KBM-7 (cell line): ENCODE measurements around the gene ZFAND6.
"Not testable (repeated sequence)": the region's sequence is repeated elsewhere in the genome, so short reads cannot be mapped to it uniquely, and the experiment has no call there.

Source experiments
- DNase-seq: peaks from one replicate; pipeline ENCODE4 v3.0.0-alpha.2; 2015
- in situ Hi-C: fragments of 300-500 bp; cut with MboI; formaldehyde crosslinking; loops from 2 replicates; pipeline ENCODE4 v1.14.3; 2020; ENCODE audit warnings: low sequenced_read_pairs, low pct_unique_long_range_greater_than_20kb, mixed read lengths

The ZFAND6 gene

DNA sequence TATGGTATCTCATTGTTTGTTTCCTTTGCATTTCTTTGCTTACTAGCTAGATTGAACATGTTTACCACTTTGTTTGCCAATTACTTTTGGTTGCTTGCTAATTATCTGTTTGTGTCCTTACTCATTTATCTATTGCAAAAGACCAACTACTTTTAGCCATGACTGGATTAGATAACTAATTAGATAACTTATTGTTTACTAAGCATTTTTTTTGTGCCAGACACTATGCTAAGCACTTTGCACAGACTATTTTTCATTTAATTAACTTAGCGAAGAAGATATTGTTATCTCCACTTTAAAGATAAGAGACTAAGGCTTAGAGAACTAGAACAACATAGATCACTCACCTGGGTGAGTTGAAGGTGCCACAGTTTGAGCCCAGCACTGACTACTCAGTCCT lies 16.9 kb upstream of the ZFAND6 start:
- DNase-seq = no peak
- in situ Hi-C loops = no loop called here

DNA sequence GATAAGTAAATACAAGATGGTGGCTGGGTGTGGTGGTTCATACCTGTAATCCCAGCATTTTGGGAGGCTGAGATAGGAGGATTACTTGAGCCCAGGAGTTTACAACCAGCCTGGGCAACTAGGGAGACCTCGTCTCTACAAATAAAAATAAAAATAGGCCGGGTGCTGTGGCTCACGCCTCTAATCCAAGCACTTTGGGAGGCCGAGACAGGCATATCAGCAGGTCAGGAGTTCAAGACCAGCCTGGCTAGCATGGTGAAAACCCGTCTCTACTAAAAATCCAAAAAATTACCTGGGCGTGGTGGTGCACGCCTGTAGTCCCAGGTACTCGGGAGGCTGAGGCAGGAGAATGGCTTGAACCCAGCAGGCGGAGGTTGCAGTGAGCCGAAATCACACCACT lies 14.3 kb upstream of the ZFAND6 start:
- in situ Hi-C loops, DNase-seq: not testable (repeated sequence)

DNA sequence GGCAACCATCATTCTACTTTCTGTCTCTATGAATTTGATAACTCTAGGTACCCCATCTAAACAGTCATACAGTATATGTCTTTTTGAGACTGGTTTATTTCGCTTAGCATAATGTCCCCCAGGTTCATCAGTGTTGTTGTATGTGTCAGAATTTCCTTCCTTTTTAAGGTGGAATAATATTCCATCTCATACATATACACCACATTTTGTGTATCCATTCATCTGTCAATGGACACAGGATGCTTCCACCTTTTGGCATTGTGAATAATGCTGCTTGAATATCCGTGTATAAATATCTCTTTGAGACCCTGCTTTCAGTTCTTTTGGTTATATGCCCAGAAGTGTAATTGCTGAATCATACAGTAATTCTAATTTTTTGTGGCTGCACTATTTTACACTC lies 10.4 kb upstream of the ZFAND6 start:
- in situ Hi-C loops = no loop called here
- DNase-seq = no peak

DNA sequence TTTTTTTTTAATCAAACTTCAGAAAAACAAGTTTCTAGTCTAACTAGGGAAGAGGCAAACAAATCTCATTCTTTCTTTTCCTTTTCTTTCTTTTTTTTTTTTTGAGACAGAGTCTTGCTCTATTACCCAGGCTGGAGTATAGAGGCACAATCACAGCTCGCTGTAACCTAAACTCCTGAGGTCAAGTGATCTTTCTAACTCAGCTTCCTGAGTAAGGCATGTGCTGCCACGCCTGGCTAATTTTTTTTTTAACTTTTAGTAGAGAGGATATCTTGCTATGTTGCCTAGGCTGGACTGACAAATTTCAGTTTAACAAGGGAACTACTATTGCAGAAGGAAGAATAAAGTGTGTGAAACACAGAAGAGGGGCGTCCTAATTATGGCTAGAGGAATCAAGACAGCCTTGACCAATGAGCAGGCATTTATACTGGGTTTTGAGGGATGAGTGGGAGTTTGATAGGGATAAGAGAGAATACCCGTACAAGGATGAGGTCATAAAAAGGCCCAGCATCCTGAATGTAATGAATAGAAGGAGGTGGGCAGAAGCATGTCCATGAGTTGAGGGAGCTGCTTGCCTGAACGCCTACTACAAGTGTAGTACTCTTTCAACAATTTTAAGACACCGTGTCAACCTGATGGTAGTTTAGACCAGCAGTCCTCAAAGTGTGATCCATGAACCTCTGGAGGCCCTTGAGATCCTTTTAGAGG lies 6.7 kb upstream of the ZFAND6 start:
- peak; percentile 38 for DNase-seq
- in situ Hi-C loops = no loop called here

DNA sequence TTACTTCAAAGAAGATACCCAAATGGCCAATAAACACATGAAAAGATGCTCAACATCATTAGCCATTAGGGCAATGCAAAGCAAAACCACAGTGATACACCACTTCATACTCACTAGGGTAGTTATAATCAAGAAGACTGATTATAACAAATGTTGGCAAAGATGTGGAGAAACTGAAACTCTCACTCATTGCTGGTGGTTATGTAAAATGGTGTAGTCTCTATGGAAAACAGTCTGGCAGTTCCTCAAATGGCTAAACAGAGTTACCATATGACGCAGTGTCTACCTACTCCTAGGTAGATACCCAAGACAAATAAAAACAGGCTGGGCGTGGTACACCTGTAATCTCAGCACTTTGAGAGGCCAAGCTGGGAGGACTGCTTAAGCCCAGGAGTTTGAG lies 3.5 kb upstream of the ZFAND6 start:
- no peak for DNase-seq

DNA sequence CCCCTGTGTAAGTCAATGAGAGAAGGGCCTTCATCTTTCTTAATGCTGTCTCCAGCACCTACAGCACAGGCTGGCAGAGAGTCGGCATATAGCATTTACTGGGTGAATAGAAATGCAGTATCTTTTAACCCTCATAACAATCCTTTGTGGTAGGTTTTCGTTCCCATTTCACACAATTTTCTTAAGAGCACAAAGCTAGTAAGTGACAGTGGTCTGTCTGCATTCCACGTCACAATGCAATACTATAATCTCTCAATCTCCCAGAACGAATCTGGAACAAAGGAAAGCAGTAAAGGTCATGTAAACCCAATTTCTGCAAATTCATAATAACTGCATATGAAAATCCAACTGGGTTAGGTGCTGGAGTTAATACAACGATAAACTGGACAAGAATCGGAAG lies 1.4 kb upstream of the ZFAND6 start:
- in situ Hi-C loops = no loop called here
- DNase-seq = no peak

More for the DNA sequence above, 3.5 kb upstream of the ZFAND6 start:
- in situ Hi-C loops = no loop called here

DNA sequence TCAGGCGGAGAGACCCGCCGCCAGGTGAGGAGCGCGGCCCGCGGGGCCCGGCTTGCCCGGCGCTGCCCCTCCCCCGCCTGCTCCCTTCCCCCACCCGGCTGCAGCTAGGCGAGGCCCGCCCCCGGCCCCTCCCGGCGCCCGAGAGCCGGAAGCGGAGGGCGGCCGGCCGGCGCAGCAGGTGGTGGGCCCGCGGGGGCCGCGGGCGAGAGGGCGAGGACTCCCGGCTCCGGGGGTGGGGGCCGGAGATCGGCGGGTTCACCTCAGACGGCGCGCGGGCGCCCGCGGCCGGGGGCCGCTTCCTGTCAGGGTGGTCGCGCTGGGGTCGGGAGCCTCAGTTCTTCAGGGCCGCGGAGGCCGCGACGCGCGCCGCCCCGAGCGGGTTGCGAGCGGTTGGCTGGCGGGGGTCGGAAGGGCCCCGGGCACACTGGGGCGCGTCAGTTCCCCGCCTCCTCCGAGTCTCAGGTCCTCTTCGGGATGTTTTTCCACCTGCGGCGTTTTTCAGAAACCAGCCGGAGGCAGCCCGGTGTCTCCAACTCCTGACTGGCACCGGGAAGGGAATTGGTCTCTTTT lies 395 bp downstream of the ZFAND6 start:
- DNase-seq = peak; percentile 85

DNA sequence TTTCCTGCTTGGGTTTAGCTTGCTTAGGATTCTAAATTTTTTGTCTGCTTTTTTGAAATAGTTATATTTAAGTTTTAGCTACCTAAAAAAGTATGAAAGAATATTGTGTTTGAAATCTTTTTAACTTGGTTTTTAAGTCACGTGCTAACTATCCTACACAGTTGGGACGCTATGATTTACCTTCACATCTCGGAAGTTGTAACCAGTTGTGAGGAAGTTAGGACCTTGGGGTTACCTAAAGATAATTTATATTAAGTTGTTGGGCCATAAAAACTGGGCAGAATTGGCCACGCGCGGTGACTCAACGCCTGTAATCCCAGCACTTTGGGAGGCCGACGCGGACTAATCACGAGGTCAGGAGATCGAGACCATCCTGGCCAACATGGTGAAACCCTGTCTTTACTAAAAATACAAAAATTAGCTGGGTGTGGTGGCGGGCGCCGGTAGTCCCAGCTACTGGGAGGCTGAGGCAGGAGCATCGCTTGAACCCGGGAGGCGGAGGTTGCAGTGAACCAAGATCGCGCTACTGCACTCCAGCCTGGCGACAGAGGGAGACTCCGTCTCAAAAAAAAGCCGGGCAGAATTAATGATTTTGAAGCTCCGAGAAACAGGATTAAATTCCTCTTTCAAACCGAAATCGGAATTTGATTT lies 1.0 kb downstream of the ZFAND6 start:
- peak; percentile 76 for DNase-seq
- in situ Hi-C loops = no loop called here

More for the DNA sequence above, 395 bp downstream of the ZFAND6 start:
- in situ Hi-C loops = no loop called here

DNA sequence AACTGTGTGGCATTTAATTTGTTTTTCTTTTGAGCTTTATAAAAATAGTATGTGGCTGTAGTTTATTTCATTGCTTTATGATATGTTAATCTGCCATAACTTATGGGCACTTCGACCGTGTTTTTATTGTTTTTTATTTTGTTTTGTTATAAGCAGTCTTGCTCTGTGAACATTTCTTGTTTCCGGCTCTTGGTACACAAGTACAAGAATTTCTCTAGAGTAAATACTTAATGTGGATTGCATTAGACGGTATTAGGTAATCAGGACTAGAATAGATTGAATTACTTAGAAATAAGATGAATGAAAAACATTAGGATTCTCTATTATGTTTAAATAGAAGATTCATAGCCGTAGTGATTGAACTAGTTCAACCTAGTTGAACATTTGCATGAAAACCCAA lies 2.1 kb downstream of the ZFAND6 start:
- no peak for DNase-seq
- in situ Hi-C loops = no loop called here

DNA sequence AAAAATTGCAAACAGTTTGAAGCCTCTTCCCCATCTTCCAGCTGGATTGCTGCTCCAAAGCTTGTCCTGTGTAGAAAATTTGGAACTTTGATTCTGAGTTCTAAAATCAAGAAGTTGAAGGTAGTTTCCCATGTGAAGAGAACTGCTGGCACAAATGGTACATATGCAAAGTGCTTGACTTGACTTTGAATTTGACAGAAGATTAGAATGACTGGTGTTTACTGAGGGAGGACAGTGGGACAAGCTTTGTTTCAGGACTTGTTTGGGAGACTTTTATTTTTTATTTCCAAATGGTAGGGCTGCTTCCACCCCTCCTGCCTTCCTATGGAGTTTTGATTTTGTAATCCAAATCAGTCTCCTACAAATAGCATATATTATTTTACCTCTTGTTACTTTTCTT lies 7.4 kb downstream of the ZFAND6 start:
- in situ Hi-C loops = no loop called here
- no peak for DNase-seq

DNA sequence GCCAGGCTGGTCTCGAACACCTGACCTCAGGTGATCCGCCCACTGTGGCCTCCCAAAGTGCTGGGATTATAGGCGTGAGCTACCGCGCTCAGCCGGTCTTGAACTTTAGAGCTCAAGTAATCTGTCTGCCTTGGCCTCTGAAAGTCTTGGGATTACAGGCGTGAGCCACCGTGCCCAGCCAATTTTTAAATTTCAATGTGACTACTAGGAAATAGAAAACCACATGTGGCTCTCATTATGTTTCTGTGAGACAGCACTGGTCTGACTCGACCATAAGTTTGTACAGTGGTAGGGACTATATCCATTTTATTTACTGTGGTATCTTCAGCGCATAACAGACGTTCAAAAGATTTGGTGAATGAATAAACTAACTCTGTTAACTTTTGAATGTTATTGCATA lies 9.1 kb downstream of the ZFAND6 start:
- DNase-seq = peak; percentile 31
- in situ Hi-C loops = no loop called here

DNA sequence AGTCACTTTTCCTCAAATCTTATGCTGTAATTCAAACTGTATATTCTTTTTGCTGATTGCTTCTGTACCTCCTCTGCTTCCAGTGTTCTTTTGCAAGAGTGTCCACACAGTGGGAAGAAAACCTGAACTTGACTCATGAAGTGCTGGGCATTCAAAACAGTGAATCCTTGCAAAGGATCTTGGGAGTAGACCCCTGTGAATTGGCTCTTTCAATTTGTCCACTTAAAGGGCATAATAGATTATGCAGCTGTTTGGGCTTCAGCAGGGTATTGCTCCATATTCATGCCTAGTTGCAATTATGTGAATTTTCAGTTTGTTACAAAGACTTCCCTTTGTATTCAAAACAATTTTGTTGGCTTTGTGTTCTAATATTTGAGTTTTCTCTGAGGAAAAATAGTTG lies 11.4 kb downstream of the ZFAND6 start:
- peak; percentile 31 for DNase-seq
- in situ Hi-C loops = no loop called here

DNA sequence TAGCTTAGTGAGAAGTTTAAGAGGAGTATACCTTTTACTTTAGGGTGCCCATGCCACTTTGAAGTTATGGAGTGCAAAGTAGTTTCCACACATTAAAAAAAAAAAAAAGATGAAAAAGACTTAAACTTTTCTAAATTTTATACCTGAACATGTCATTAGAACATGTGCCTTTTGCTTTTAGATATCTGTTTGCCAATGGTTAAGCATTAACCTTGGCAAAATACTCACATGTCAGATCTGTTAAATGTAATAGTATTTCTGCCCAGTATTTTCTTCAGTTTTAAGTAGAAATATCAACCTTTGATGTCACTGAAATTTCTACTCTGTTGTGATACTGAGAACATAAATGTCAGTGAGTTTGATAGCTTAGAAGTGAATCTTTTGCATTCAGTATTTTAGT lies 12.2 kb downstream of the ZFAND6 start:
- DNase-seq = no peak
- in situ Hi-C loops = no loop called here

DNA sequence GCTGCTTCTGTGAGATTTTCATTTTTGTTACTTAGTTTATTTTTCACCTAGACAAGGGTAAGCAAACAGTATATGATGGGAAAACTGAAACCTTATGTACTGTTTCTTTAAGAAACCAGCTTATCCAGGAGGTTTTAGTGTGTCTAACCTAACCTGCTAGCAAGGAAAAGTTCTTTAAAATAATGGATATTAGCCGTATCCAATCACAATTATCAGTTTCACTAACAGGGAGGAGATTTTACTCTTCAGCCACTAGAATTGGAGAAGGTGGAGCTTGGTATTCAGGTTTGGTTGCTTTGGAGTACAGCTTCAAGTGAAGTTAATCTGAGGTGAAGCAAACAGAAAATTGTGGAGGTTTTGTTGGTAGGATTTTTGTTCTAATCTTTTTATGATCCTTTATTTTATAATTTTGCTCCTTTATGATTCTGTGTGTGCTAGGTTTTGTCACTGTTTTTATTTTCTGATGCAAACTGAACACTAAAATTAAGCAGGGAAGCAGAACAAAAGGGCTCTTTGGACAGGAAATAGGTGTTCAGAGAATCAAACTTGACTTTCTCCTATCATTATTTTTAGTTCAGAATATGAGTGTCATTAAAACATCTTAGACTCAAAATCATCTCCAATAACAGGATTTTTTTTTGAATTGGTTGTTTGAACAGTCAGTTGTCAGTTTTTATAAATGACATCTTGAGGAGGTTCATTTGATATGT lies 13.0 kb downstream of the ZFAND6 start:
- in situ Hi-C loops = no loop called here
- DNase-seq = peak; percentile 98

DNA sequence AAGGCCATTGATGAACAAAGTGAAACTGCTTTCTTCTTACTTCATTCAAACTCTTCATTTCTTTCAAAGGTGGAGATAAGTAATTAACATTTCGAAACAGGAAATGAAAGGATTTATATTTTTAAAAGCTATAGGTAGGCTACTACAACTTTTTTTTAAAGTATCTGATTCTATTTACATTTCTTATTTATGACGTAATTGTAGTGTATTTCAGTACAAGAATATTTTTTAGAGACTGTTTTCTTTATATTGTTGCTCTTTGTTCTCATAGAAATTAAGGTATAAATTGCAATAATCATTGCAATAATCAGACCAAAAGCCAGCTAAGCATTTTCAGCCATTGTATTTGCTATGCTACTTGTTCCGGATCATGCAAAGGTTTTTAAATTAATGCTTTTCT lies 13.7 kb downstream of the ZFAND6 start:
- DNase-seq = no peak
- in situ Hi-C loops = no loop called here

DNA sequence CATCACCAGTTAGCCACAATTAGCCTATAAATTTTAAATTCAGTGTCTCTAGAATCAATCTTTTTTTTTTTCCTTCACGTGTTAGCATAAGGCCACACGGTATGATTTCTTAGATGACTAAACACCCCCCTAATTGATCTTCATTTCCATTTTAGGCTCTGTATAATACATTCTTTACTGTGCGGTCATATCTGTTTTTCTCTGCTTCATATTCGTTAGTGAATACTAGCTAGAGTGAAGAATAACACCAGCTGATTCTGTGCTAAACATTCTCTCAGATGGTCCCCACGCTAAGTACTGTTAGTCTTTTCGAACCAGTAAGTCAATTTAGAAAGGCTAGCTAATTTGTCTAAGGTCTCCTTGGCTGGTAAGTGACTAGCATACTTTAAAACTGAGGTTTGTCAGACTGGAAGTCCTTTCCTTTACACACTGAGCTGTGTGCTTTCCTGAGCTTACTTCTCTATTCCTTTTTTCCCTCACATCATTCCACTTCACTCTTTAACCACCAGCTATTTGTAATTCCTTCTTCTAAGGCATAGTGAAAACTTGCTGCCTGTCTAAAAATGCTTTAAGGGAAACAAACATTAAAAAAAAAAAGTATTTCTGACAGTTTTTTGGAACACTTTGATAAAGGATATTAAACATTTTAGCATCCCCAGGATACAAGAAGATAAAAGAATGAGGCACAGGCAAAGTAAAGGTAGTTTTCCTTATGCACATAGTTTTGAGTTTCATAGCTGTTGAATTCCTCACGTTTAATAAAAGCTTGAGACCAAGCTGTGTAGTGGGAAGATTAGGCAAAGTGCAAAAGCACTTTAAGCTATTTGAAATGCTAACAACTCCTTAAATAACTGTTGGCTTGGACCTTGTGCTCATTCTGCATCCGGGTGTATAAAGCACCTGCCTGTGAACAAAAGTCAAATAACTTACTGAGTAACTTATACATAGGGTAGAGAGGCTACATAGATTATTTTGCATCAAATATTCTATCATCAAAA lies 17.1 kb downstream of the ZFAND6 start:
- DNase-seq = no peak
- in situ Hi-C loops = no loop called here

DNA sequence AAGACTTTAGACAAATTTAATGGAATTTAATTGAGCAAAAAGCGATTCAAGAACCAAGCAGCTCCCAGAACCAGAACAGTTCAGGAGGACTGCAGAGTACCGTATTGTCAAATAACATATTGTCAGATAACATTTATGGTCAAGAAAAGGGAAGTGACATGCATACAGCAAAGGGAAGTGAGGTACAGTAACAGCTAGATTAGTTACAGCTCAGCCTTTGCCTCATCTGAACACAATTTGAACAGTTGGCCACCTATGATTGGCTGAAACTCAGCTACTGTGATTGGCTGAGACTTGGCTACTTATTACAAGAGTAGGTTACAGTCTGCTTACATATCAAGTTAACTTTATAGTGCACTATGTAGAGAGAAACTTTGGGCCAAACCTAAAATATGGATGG lies 21.9 kb downstream of the ZFAND6 start:
- peak; percentile 90 for DNase-seq
- in situ Hi-C loops = no loop called here

DNA sequence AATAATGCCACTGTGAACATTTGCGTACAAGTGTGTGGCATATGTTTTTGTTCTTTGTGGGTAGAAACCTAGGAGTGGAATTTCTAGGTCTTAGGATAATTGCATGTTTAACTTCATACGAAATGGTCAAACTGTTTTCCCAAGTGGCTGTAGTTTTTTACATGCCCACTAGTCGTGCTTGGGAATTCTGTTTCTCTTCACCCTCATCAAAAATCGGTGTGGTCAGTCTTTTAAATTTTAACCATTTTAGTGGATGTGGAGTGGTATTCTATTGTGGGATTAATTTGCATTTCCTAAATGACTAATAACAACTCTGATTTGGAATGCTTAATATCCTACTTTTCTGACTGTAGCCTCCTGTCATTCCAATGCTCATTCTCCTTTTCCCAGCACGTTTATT lies 27.6 kb downstream of the ZFAND6 start:
- in situ Hi-C loops = no loop called here
- DNase-seq = no peak

DNA sequence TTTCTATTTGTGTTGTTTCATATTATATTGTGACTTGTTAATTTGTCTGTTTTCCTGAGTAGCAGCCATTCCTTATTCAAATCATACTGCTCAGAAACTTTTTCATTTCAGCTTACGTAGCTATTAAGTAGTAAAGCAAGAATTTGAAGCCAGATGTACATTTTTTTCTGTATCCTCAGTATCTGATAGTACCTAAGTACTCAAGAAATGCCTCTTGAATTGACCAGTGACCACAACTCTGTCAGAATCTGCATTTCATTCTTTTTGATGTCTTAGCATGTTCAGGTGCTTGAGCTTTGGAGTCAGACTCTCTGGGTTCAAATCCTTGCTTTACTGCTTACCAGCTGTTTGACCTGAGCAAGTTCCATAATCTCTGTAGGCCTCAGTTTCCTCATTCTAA lies 30.6 kb downstream of the ZFAND6 start:
- in situ Hi-C loops = no loop called here
- DNase-seq = no peak
